ENCODE results near the gene FAM20C.

The FAM20C gene

GRCh38 chr7:151346-152050 is 40.9 kb upstream of the FAM20C start:
- no peak for DNase-seq (ENCODE audit: low read depth in 1 of 2, low spot score in 1 of 2)
- TF ChIP-seq REST (IDR thresholded peaks at IDR 0.05; ENCODE audit: insufficient replicate concordance, low read depth) (no peak), POLR2AphosphoS5 (IDR thresholded peaks at IDR 0.05; ENCODE audit: low read depth) (no peak), GABPA (IDR thresholded peaks at IDR 0.05; ENCODE audit: low read depth) (no peak), SPI1 (IDR thresholded peaks at IDR 0.05; ENCODE audit: borderline replicate concordance, low read depth) (no peak), CTCF (IDR thresholded peaks at IDR 0.05; ENCODE audit: insufficient read depth, low read length) (no peak)
- Histone ChIP-seq H3K27me3 (ENCODE audit: insufficient read depth, poor library complexity, severe bottlenecking) (no peaks in the 10 kb centered on the region), H3K27ac (replicated peaks) (no peak overlapping the region), H3K4me3 (replicated peaks; ENCODE audit: insufficient read depth, low read length) (no peak overlapping the region)

- Histone ChIP-seq H3K4me3 (replicated peaks; ENCODE audit: insufficient read depth, low read length) (no peak overlapping the region), H3K27me3 (ENCODE audit: insufficient read depth, poor library complexity, severe bottlenecking) (no peaks in the 10 kb centered on the region), H3K27ac (replicated peaks) (no peak overlapping the region)
- no peak for TF ChIP-seq SPI1 (IDR thresholded peaks at IDR 0.05; ENCODE audit: borderline replicate concordance, low read depth)
- TF ChIP-seq GABPA (IDR thresholded peaks at IDR 0.05; ENCODE audit: low read depth) = no peak
- no peak for TF ChIP-seq REST (IDR thresholded peaks at IDR 0.05; ENCODE audit: insufficient replicate concordance, low read depth)
- no peak for TF ChIP-seq CTCF (IDR thresholded peaks at IDR 0.05; ENCODE audit: insufficient read depth, low read length)
- no peak for TF ChIP-seq POLR2AphosphoS5 (IDR thresholded peaks at IDR 0.05; ENCODE audit: low read depth)
- no peak for DNase-seq (ENCODE audit: low read depth in 1 of 2, low spot score in 1 of 2)
Measured at GRCh38 chr7:152702-153391, 39.5 kb upstream of the FAM20C start.

GRCh38 chr7:153604-154003 is 38.8 kb upstream of the FAM20C start:
- DNase-seq (ENCODE audit: low read depth in 1 of 2, low spot score in 1 of 2) = no peak
- no peak for TF ChIP-seq REST (IDR thresholded peaks at IDR 0.05; ENCODE audit: insufficient replicate concordance, low read depth)
- no peak for TF ChIP-seq CTCF (IDR thresholded peaks at IDR 0.05; ENCODE audit: insufficient read depth, low read length)
- TF ChIP-seq SPI1 (IDR thresholded peaks at IDR 0.05; ENCODE audit: borderline replicate concordance, low read depth) = no peak
- no peak for TF ChIP-seq GABPA (IDR thresholded peaks at IDR 0.05; ENCODE audit: low read depth)
- TF ChIP-seq POLR2AphosphoS5 (IDR thresholded peaks at IDR 0.05; ENCODE audit: low read depth) = no peak
- H3K27ac ChIP-seq (replicated peaks) = no peak overlapping the region

More at GRCh38 chr7:153604-154003, 38.8 kb upstream of the FAM20C start:
- Histone ChIP-seq H3K27me3 (ENCODE audit: insufficient read depth, poor library complexity, severe bottlenecking) (no peaks in the 10 kb centered on the region), H3K4me3 (replicated peaks; ENCODE audit: insufficient read depth, low read length) (no peak overlapping the region)

All from HL-60 (cell line).